BE2C (cell line): ENCODE data around the gene ZNF248. TPM values are rescaled to one million over a fixed set of nuclear protein-coding genes. Genes with fewer than 3 reads are reported as not detected.

Source experiments
- DNase-seq: peaks from one replicate; pipeline ENCODE4 v3.0.0-alpha.2; 2020
- H3K27me3 ChIP-seq: fragments of 250-450 bp; sonication (Bioruptor Pico); 2 replicates; pipeline ENCODE4 v1.5.1; 2020; ENCODE audit warnings: mild to moderate bottlenecking
- H3K36me3 ChIP-seq: fragments of 250-450 bp; sonication (Bioruptor Pico); 2 replicates; pipeline ENCODE4 v1.5.1; 2020; ENCODE audit warnings: mild to moderate bottlenecking
- H3K4me1 ChIP-seq: fragments of 250-450 bp; sonication (Bioruptor Pico); 2 replicates; pipeline ENCODE4 v1.5.1; 2020
- H3K4me3 ChIP-seq: 2 replicates; pipeline ENCODE4 v1.5.1; 2011; ENCODE audit warnings: low read depth, low read length
- H3K9me3 ChIP-seq: fragments of 250-450 bp; sonication (Bioruptor Pico); 2 replicates; pipeline ENCODE4 v1.5.1; 2020
- polyA plus RNA-seq: library from polyadenylated mRNA; unstranded; fragments of >200 nt; gene quantifications from one replicate; pipeline ENCODE4 v1.2.1, GENCODE V29; 2012; ENCODE audit warnings: low read depth, missing spikeins; ENCODE audit not compliant: insufficient read length, insufficient read depth
- TF ChIP-seq, protein P1 (sequence below): IDR thresholded peaks from 2 replicates; pipeline ENCODE4 v1.5.1; 2012; ENCODE audit warnings: mild to moderate bottlenecking, low read depth, low read length

Gene ZNF248
- 11.2 TPM for polyA plus RNA-seq

DNA sequence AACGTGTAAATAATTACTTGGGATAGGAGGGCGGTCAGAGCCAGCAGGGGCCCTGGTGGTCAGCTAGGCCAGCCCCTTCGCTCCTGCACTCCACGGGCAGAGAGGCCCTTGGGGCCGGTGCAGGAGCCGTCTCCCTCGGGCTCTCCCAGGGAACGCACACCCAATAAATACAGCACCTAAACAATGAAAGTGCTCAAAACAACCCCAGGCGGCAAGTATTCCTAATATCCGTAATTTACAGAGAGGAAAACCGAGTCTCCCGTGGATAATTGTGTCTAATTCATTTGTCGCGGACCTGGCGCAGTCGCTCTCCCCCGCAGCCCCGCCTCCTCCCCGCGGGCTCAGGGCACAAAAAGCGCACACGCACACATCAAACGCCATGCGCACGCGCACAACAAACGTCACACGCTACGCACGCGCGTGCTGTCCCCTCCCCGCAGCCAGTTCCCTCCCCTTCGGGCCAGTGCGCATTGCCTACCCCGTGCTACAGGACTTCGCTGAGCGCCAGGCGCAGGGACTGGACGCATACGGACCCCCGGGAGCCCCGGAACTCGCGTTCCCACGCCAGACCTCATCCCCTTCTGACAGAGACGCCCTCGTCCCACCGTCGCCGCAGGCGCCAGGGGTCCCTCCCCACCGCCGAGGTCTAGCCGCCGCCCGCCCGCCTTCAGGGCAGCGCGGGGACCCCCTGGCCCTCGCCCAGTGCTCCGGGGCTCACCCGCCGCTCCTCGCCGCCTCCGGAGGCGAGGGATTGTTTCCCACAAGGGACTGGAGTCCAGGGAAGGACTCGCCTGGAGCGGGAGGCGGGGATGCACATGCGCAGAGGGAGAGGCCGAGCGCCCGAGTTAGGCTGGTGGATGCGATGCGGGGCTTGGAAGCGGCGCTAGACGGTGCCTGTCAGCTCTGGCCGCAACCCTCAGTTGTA, at the start of gene ZNF248:
TSS of gene ZNF248 (minus strand) at position 324 of the 925 bp plus-strand sequence. CDS start 1,300 bp downstream, outside the sequence.
- H3K4me3 ChIP-seq: peak within 1 kb of the TSS; percentile 78
- TF ChIP-seq, protein P1, sequence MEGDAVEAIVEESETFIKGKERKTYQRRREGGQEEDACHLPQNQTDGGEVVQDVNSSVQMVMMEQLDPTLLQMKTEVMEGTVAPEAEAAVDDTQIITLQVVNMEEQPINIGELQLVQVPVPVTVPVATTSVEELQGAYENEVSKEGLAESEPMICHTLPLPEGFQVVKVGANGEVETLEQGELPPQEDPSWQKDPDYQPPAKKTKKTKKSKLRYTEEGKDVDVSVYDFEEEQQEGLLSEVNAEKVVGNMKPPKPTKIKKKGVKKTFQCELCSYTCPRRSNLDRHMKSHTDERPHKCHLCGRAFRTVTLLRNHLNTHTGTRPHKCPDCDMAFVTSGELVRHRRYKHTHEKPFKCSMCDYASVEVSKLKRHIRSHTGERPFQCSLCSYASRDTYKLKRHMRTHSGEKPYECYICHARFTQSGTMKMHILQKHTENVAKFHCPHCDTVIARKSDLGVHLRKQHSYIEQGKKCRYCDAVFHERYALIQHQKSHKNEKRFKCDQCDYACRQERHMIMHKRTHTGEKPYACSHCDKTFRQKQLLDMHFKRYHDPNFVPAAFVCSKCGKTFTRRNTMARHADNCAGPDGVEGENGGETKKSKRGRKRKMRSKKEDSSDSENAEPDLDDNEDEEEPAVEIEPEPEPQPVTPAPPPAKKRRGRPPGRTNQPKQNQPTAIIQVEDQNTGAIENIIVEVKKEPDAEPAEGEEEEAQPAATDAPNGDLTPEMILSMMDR: no peak
- H3K9me3 ChIP-seq: no peaks in the 10 kb centered on the region
- no peaks in the 10 kb centered on the region; the same call in 1 of the 2 replicates for H3K36me3 ChIP-seq
- peak; percentile 95 for DNase-seq
- no peaks in the 10 kb centered on the region; the same call in 1 of the 2 replicates for H3K4me1 ChIP-seq
- H3K27me3 ChIP-seq: no peaks in the 10 kb centered on the region

DNA sequence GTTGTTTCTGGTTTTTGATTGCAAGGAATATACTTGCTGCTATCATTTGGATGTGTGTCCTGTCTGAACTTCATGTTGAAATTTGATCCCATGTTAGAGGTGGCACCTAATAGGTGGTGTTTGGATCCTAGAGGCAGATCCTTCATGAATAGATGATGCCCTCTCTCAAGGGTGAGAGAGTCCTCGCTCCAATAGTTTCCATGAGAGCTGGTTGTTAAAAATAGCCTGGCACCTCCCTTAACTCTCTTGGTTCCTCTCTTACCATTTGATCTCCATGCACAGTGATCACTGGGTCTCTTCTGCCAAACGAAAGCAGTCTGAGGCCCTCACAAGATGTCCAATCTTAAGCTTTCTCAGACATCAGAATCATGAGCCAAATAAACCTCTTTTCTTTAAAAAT, 49.0 kb upstream of the ZNF248 start:
- Histone ChIP-seq H3K36me3 (no peaks in the 10 kb centered on the region), H3K4me1 (no peaks in the 10 kb centered on the region), H3K27me3 (no peaks in the 10 kb centered on the region), H3K4me3 (no peak overlapping the region), H3K9me3 (no peaks in the 10 kb centered on the region)
- TF ChIP-seq, protein P1: no peak
- no peak for DNase-seq

DNA sequence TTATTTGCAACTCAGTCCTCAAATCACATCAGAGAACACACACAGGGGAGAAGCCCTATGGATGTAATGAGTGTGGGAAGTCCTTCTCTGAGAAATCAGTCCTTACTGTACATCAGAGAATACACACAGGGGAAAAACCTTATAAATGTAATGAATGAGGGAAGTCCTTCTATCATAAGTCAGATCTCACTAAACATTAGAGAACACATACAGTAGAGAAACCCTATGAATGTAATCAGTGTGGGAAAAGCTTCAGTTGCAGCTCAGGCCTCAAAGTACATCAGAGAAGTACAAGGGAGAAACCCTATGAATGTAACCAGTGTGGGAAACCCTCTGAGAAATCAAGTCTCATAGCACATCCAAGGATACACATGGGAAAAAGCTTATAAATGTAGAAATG, 39.0 kb upstream of the ZNF248 start:
- Histone ChIP-seq H3K9me3 (peaks cover 3% of the 10 kb centered on the region; the same call in 1 of the 2 replicates), H3K4me3 (no peak overlapping the region), H3K36me3 (no peaks in the 10 kb centered on the region), H3K27me3 (no peaks in the 10 kb centered on the region), H3K4me1 (no peaks in the 10 kb centered on the region)
- TF ChIP-seq, protein P1: no peak
- DNase-seq: no peak

DNA sequence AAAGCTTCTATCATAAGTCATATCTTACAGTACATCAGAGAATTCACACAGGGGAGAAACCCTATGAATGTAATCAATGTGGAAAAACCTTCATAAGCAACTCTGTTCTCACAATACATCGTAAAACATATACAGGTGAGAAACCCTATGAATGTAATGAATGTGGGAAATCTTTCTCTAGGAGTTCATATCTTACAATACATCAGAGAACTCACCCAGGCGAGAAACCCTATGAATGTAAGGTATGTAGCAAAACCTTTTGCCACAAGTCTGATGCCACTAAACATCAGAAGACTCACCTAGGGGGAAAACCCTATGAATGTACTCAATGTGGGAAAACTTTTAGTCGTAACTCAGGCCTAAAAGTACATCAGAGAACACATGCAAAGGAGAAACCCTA, 38.3 kb upstream of the ZNF248 start:
- Histone ChIP-seq H3K9me3 (peaks cover 3% of the 10 kb centered on the region; the same call in 1 of the 2 replicates), H3K4me1 (no peaks in the 10 kb centered on the region), H3K4me3 (no peak overlapping the region), H3K36me3 (no peaks in the 10 kb centered on the region), H3K27me3 (no peaks in the 10 kb centered on the region)
- TF ChIP-seq, protein P1: no peak
- no peak for DNase-seq

DNA sequence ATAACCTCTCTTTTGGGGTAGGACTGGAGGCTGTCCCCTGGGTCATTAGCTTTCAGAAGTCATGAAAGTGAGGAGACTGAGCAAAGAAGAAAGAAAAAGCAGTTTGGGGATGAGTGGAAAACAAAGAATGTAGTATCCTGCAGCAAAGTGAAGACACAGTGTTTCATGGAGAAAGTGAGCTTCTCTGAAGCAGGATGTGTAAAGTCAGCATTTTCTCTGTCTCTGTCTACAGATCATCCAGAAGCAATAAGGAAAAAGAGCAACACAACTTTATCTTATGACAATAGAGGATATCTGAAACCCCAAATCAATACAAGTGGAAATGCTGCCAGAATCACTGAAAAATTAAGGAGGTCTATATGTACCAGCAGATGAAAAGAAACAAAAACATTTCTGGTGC, 28.4 kb upstream of the ZNF248 start:
- no peak for DNase-seq
- H3K4me3 ChIP-seq: no peak overlapping the region
- TF ChIP-seq, protein P1: no peak
- H3K9me3 ChIP-seq: no peaks in the 10 kb centered on the region; the same call in 1 of the 2 replicates
- H3K27me3 ChIP-seq: no peaks in the 10 kb centered on the region
- no peaks in the 10 kb centered on the region for H3K36me3 ChIP-seq
- H3K4me1 ChIP-seq: no peaks in the 10 kb centered on the region

DNA sequence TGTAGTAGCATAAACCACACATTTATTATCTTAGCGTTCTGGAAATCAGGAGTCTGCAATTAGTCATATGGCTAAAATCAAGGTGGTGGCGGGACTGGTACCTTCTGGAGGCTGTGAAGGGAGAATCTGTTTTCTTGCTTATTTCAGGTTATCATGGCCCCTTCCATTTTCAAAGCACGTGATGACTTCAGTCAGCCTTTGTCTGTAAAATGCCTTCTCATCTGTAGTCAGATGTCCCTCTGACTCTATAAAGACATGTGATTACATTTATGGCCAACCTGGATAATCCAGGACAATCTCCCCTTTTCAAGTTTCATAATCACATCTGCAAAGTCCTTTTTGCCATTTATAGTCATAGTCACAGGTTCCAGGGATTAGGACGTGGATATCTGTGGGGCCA, 15.5 kb upstream of the ZNF248 start:
- TF ChIP-seq, protein P1: no peak
- no peak for DNase-seq
- Histone ChIP-seq H3K27me3 (no peaks in the 10 kb centered on the region), H3K4me3 (no peak overlapping the region), H3K9me3 (no peaks in the 10 kb centered on the region), H3K4me1 (no peaks in the 10 kb centered on the region), H3K36me3 (no peaks in the 10 kb centered on the region)
